CD4-positive, CD25-positive, alpha-beta regulatory T cell (primary cell): ENCODE results near the gene RAC3. TPM values are rescaled to one million over a fixed set of nuclear protein-coding genes. Genes with fewer than 3 reads are reported as not detected.

Experiments
- ATAC-seq, 2 donors: fragments of 150-1000 bp; cut with Tn5 transposase; one replicate each; pipeline ENCODE4 v1.10.0; 2021; ENCODE audit warnings: low read depth in 2 of 2, moderate number of reproducible peaks in 2 of 2, moderate library complexity in 1 of 2
- DNase-seq, 3 donors: peaks; one replicate each; pipeline versions ENCODE4 v3.0.0 to v3.0.0-alpha.2; 2012 to 2022; ENCODE audit warnings: mixed read lengths in 1 of 3
- H3K27ac ChIP-seq: one replicate; pipeline ENCODE4 v1.7.0; 2013; ENCODE audit warnings: mild to moderate bottlenecking, low read length; ENCODE audit not compliant: insufficient read depth, poor library complexity, severe bottlenecking
- H3K27me3 ChIP-seq: one replicate; pipeline ENCODE4 v1.7.0; 2013; ENCODE audit warnings: low read length; ENCODE audit not compliant: control insufficient read depth, insufficient read depth
- H3K36me3 ChIP-seq: one replicate; pipeline ENCODE4 v1.7.0; 2013; ENCODE audit warnings: mild to moderate bottlenecking, low read length, moderate library complexity; ENCODE audit not compliant: control insufficient read depth, insufficient read depth
- H3K4me1 ChIP-seq: 2 replicates; pipeline ENCODE4 v1.7.0; 2013; ENCODE audit warnings: mild to moderate bottlenecking, low read length; ENCODE audit not compliant: insufficient read depth, control insufficient read depth, poor library complexity, severe bottlenecking
- H3K4me3 ChIP-seq: one replicate; pipeline ENCODE4 v1.7.0; 2013; ENCODE audit warnings: low read depth, mild to moderate bottlenecking, low read length, moderate library complexity
- H3K9me3 ChIP-seq, 2 experiments: 1 replicate in 1 of 2; 2 replicates in 1 of 2; pipeline ENCODE4 v1.7.0; 2013; ENCODE audit warnings: low read length in 2 of 2, mild to moderate bottlenecking in 1 of 2, moderate library complexity in 1 of 2; ENCODE audit not compliant: control insufficient read depth in 2 of 2
- H3K27ac Mint-ChIP-seq, 3 donors: one replicate each; pipeline ENCODE4 v1.8.0; 2020 to 2022; ENCODE audit warnings: mild to moderate bottlenecking in 3 of 3, mixed read lengths in 3 of 3, moderate library complexity in 2 of 3
- H3K27me3 Mint-ChIP-seq: one replicate; pipeline ENCODE4 v1.8.0; 2022; ENCODE audit warnings: mild to moderate bottlenecking, mixed read lengths
- H3K36me3 Mint-ChIP-seq: one replicate; pipeline ENCODE4 v1.8.0; 2020; ENCODE audit warnings: mixed read lengths
- H3K4me1 Mint-ChIP-seq, 4 donors: one replicate each; pipeline ENCODE4 v1.8.0; 2020 to 2022; ENCODE audit warnings: mixed read lengths in 4 of 4, mild to moderate bottlenecking in 1 of 4
- H3K4me3 Mint-ChIP-seq, 4 donors: one replicate each; pipeline ENCODE4 v1.8.0; 2020 to 2022; ENCODE audit warnings: mild to moderate bottlenecking in 4 of 4, mixed read lengths in 4 of 4, moderate library complexity in 3 of 4
- H3K9me3 Mint-ChIP-seq, 7 donors: one replicate each; pipeline ENCODE4 v1.8.0; 2020 to 2022; ENCODE audit warnings: mixed read lengths in 7 of 7, mild to moderate bottlenecking in 3 of 7, moderate library complexity in 2 of 7
- polyA plus RNA-seq, 4 donors: library from polyadenylated mRNA; unstranded; fragments of 300-500 nt; fragmentation: Illumina TruSeq; gene quantifications; one replicate each; pipeline ENCODE4 v1.2.3, GENCODE V29; 2021
- total RNA-seq: library from RNA; stranded (reverse); gene quantifications from one replicate; pipeline ENCODE4 v1.2.3, GENCODE V29; 2022

Gene RAC3
- total and polyA plus RNA-seq, 5 donors from 2014 or later = 0.26 to 3.6 TPM; not detected in 3

DNA sequence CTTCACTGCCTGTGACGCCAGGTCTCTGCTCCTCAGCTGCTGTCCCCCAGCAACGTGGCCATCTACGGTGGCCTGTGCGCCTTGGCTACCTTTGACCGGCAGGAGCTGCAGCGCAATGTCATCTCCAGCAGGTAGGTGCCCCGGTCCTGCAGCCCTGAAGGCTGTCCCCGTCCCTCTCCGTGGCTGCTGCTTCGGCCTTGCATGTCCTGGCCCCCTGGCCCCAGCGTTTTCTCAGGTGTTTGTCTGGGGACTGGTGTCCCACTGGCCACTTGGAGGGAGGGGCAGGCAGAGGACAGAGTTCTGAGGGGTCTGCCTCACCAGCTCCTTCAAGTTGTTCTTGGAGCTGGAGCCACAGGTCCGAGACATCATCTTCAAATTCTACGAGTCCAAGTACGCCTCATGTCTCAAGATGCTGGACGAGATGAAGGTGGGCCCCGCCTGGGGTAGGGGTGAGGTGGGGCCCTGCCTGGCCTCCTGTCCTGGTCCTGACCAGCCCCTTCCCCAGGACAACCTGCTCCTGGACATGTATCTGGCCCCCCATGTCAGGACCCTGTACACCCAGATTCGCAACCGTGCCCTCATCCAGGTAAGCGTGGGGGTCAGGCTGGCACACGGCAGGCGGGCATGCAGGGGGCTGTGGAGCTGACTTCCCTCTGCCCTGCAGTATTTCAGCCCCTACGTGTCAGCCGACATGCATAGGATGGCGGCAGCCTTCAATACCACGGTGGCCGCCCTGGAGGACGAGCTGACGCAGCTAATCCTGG lies 24.7 kb downstream of the RAC3 start:
- H3K27me3 ChIP-seq = no peaks in the 10 kb centered on the region
- Mint-ChIP-seq H3K27ac (peak overlapping the region in 1 of 3 donors; percentile 56), H3K36me3 (peaks cover 5% of the 10 kb centered on the region), H3K9me3 (peaks cover 0 to under 1% (median 0%) of the 10 kb centered on the region in 7 donors), H3K4me1 (peaks cover 0 to 11% (median 3%) of the 10 kb centered on the region in 4 donors), H3K4me3 (no peak overlapping the region), H3K27me3 (no peaks in the 10 kb centered on the region)
- no peak for ATAC-seq
- peaks cover 27% of the 10 kb centered on the region for H3K36me3 ChIP-seq
- DNase-seq = no peak
- no peak overlapping the region for H3K27ac ChIP-seq
- H3K4me1 ChIP-seq = peaks cover 17% of the 10 kb centered on the region
- H3K9me3 ChIP-seq = no peaks in the 10 kb centered on the region
- no peak overlapping the region for H3K4me3 ChIP-seq

DNA sequence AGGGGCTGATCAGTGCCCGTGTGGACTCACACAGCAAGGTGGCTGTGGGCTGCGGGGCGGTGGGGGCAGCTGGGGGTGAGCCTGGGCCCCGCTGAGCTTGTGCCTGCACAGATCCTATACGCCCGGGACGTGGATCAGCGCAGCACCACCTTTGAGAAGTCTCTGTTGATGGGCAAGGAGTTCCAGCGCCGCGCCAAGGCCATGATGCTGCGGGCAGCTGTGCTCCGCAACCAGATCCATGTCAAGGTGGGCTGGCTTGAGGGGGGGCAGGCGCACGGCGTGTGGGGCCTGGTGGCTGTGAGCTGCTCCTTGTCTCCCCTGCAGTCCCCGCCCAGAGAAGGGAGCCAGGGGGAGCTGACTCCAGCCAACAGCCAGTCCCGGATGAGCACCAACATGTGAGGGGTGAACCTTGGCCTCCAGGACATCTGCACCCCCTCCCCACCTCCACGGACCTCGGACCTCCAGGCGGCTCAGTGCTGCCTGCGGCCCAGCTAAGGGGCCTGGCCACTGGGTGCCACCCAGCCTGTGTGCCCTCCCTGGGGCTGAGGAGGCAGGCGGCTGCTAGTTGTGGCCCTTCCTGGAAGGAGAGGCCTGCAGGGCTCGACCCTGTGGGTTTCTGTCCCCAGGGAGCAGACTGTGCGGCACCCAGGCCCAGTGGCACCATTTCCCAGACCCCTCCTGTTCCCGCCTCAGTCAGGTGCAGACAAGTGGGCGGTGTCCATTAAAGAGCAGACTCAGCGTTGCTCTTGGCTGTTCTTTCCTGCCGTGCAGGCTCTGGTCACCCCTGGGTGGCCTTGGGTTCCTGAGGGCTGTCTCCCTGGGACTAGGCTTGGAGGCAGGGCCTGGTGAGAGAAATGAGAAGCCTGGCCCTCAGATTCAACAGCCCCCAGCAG lies 25.5 kb downstream of the RAC3 start:
- Histone ChIP-seq H3K27me3 (no peaks in the 10 kb centered on the region), H3K4me1 (peaks cover 17% of the 10 kb centered on the region), H3K36me3 (peaks cover 30% of the 10 kb centered on the region), H3K4me3 (no peak overlapping the region), H3K9me3 (no peaks in the 10 kb centered on the region), H3K27ac (no peak overlapping the region)
- ATAC-seq = no peak
- peaks cover 5% of the 10 kb centered on the region for H3K36me3 Mint-ChIP-seq
- H3K27ac Mint-ChIP-seq = no peak overlapping the region
- DNase-seq = no peak
- H3K9me3 Mint-ChIP-seq = peaks cover 0 to 2% (median 0%) of the 10 kb centered on the region in 7 donors
- H3K4me1 Mint-ChIP-seq = peaks cover 0 to 11% (median 3%) of the 10 kb centered on the region in 4 donors
- no peaks in the 10 kb centered on the region for H3K27me3 Mint-ChIP-seq
- no peak overlapping the region for H3K4me3 Mint-ChIP-seq

DNA sequence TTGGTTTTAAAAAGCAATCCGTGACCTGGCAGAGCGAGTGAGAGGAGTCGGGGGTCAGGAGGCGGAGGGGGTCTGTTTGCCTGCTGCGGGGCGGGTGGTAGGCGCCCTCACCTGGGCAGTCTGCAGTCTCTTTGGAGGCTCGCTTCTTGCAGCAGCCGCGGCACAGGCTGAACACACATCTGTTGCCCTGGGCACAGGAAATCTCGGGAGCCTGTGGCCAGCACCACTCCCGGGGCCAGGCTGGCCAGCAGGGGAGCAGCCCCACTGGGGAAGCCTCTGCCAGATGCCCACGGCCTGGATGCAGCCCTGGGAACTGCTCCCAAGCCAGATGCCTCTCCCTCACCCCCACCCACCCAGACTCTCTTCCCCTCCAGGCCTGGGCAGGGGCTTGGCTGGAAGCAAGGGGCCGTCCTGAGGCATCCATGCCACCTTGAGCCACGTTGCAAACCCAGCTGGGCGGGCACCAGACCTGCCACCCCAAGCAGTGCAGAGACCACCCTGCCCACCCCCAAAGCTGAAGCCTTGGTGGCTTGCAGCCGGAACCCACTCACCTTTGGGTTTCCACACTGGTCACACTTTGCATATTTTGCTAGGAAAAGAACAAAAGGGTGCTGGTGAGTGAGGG lies 26.9 kb downstream of the RAC3 start:
- H3K27me3 ChIP-seq = no peaks in the 10 kb centered on the region
- Mint-ChIP-seq H3K9me3 (peaks cover 0 to 2% (median 0%) of the 10 kb centered on the region in 7 donors), H3K27me3 (no peaks in the 10 kb centered on the region), H3K4me1 (peaks cover 0 to 5% (median under 1%) of the 10 kb centered on the region in 4 donors), H3K4me3 (peak overlapping the region in 2 of 4 donors; percentile 22 to 74), H3K36me3 (peaks cover 5% of the 10 kb centered on the region), H3K27ac (peak overlapping the region in 1 of 3 donors; percentile 56)
- no peak overlapping the region for H3K4me3 ChIP-seq
- H3K27ac ChIP-seq = no peak overlapping the region
- H3K4me1 ChIP-seq = peaks cover 6% of the 10 kb centered on the region
- no peaks in the 10 kb centered on the region for H3K9me3 ChIP-seq
- DNase-seq (no peak), ATAC-seq (no peak)
- H3K36me3 ChIP-seq = peaks cover 33% of the 10 kb centered on the region

DNA sequence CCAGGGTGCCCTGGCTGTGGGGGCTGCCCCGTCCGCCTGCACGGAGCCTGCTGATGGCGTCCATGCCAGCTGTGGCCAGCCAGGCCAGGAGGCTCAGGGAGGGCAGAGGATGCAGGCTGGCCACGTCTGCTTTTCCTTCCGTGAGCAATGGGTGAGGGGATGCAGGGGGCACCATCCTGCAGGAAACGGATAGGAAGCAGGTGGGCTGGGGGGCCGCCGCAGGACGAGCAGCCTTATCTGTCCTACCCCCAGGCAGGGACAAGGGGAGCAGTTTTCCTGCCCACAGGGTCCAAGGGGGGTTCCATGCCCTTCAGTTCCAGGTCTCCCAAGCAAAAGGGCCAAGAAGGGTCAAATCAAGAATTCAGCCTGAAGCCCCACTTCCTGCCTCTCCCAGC lies 27.4 kb downstream of the RAC3 start:
- peak overlapping the region in 1 of 3 donors; percentile 56 for H3K27ac Mint-ChIP-seq

DNA sequence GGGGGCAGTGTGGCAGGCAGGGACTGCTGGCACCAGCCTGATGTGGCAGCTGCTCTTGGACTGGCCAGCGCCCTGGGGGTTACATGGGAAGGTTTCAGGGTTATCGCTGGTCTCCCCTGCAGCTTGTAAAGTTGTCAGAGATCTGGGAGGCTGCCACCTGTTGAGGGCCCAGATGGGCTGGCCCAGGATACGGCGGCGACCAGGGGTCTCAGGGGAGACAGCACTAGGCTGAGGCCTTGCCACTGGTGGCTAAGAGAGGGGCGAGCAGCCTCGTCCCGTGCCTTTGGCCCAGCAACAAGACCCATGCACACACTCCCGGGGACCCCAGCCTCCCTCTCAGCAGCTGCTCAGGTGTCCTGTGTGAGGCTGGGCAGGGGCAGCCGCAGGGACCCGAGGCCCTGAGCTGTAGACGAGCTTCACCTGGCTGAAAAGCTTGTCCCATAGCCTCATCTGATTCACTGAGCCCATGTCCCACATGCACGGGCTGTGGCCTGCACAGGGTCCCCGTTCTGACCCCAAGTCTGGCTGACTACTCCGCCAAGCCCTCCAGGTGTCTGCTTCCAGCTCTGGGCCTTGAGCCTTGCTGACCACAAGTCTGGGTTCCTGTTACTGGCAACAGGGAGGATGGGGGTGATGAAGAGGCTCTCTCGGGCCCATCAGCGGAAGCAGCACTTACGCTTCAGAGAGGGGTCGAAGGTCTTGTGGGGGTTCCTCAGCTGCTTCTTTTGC lies 28.0 kb downstream of the RAC3 start:
- ATAC-seq (no peak), DNase-seq (no peak)
- H3K4me1 Mint-ChIP-seq = peaks cover 0 to 10% (median 0%) of the 10 kb centered on the region in 4 donors
- H3K27ac ChIP-seq = no peak overlapping the region
- peaks cover 29% of the 10 kb centered on the region for H3K36me3 ChIP-seq
- no peak overlapping the region for H3K4me3 Mint-ChIP-seq
- H3K27me3 Mint-ChIP-seq = no peaks in the 10 kb centered on the region
- no peaks in the 10 kb centered on the region for H3K27me3 ChIP-seq
- H3K4me1 ChIP-seq = peaks cover 10% of the 10 kb centered on the region
- peak overlapping the region in 1 of 3 donors; percentile 43 for H3K27ac Mint-ChIP-seq
- no peak overlapping the region for H3K4me3 ChIP-seq
- peaks cover 0 to 2% (median 0%) of the 10 kb centered on the region in 7 donors for H3K9me3 Mint-ChIP-seq
- no peaks in the 10 kb centered on the region for H3K9me3 ChIP-seq
- H3K36me3 Mint-ChIP-seq = peaks cover 5% of the 10 kb centered on the region

More for the DNA sequence above, 27.4 kb downstream of the RAC3 start:
- no peak overlapping the region for H3K27ac ChIP-seq
- Mint-ChIP-seq H3K4me1 (peaks cover 0 to 4% (median 0%) of the 10 kb centered on the region in 4 donors), H3K27me3 (no peaks in the 10 kb centered on the region), H3K36me3 (peaks cover 5% of the 10 kb centered on the region), H3K9me3 (peaks cover 0 to 2% (median 0%) of the 10 kb centered on the region in 7 donors), H3K4me3 (peak overlapping the region in 1 of 4 donors; percentile 55)
- no peak overlapping the region for H3K4me3 ChIP-seq
- H3K9me3 ChIP-seq = no peaks in the 10 kb centered on the region
- H3K27me3 ChIP-seq = no peaks in the 10 kb centered on the region
- ATAC-seq = no peak
- H3K4me1 ChIP-seq = peaks cover 5% of the 10 kb centered on the region
- peaks cover 32% of the 10 kb centered on the region for H3K36me3 ChIP-seq
- DNase-seq = no peak

DNA sequence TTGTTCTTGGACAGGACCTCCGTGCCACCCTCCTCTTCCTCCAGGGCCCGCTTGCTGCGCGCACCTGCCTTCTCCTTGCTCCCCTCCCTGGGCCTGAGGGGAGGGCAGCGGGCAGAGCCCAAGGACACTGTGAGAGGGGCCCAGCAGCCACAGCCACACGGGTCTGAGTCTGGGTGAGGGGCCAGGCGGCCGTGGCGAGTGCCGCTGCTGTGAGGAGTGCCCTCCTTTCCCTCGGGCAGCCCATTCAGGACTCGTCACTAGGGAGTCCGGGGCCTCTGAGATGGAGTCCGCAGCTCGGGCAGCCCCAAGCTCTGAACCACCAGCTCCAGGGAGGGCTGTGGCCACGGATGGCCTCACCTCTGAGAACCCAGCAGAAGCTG lies 28.5 kb downstream of the RAC3 start:
- no peak for DNase-seq

DNA sequence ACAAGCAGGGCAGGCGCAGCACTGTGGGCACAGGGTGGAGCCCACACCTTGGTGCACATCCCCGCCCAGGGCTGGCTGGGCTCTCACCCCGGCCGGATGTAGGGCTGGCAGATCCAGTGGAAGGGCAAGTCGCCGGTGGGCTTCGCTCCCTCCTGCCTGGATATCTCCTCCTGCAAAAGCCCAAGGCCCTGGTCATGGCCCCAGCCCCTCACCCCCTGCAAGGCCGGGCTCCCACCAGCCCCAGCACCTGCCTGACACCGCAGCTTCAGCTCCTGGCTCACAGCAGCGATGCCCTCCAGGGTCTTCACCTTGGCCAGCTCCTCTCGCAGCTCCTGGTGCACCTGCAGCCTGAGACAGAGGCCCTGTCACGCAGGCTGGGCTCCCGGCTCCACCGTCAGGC lies 29.1 kb downstream of the RAC3 start:
- no peaks in the 10 kb centered on the region for H3K9me3 ChIP-seq
- no peaks in the 10 kb centered on the region for H3K27me3 ChIP-seq
- H3K36me3 ChIP-seq = peaks cover 22% of the 10 kb centered on the region
- no peak for DNase-seq
- peaks cover 18% of the 10 kb centered on the region for H3K4me1 ChIP-seq
- H3K27ac ChIP-seq = no peak overlapping the region
- no peak overlapping the region for H3K4me3 Mint-ChIP-seq
- no peak overlapping the region for H3K27ac Mint-ChIP-seq
- H3K27me3 Mint-ChIP-seq = no peaks in the 10 kb centered on the region
- H3K4me1 Mint-ChIP-seq = peaks cover 0 to 10% (median 0%) of the 10 kb centered on the region in 4 donors
- peaks cover 5% of the 10 kb centered on the region for H3K36me3 Mint-ChIP-seq
- peaks cover 0 to 2% (median 0%) of the 10 kb centered on the region in 7 donors for H3K9me3 Mint-ChIP-seq
- no peak for ATAC-seq
- H3K4me3 ChIP-seq = no peak overlapping the region

More for the DNA sequence above, 28.5 kb downstream of the RAC3 start:
- Mint-ChIP-seq H3K27ac (no peak overlapping the region), H3K36me3 (peaks cover 5% of the 10 kb centered on the region), H3K4me1 (peaks cover 0 to 11% (median 0%) of the 10 kb centered on the region in 4 donors), H3K9me3 (peaks cover 0 to 2% (median 0%) of the 10 kb centered on the region in 7 donors), H3K27me3 (no peaks in the 10 kb centered on the region), H3K4me3 (no peak overlapping the region)
- H3K9me3 ChIP-seq = no peaks in the 10 kb centered on the region
- H3K36me3 ChIP-seq = peaks cover 26% of the 10 kb centered on the region
- peaks cover 15% of the 10 kb centered on the region for H3K4me1 ChIP-seq
- no peak overlapping the region for H3K4me3 ChIP-seq
- no peak for ATAC-seq
- no peak overlapping the region for H3K27ac ChIP-seq
- H3K27me3 ChIP-seq = no peaks in the 10 kb centered on the region
